SU-DHL-6 (cell line): ENCODE data around the gene CFAP410.

Experiments used
- H2AFZ ChIP-seq: fragments of 200-600 bp; sonication (generic); 2 replicates; pipeline ENCODE4 v1.6.1; 2014; ENCODE audit warnings: low read depth, mild to moderate bottlenecking, moderate library complexity, mixed read lengths, antibody characterized with exemption, low read length; ENCODE audit not compliant: severe bottlenecking
- H3F3A ChIP-seq: fragments of 200-600 bp; shearing (Covaris generic); 2 replicates; pipeline ENCODE4 v1.6.0; 2016; ENCODE audit warnings: antibody characterized with exemption, mild to moderate bottlenecking; ENCODE audit not compliant: insufficient read depth
- H3K27ac ChIP-seq: fragments of 200-600 bp; sonication (generic); 2 replicates; pipeline ENCODE4 v1.5.1; 2016; ENCODE audit warnings: low read depth, mild to moderate bottlenecking, low read length, moderate library complexity, mixed read lengths
- H3K27me3 ChIP-seq: fragments of 200-600 bp; sonication (generic), shearing (Covaris generic); 2 replicates; pipeline ENCODE4 v1.6.0; 2014; ENCODE audit warnings: mild to moderate bottlenecking, low read length
- H3K36me3 ChIP-seq: fragments of 200-600 bp; sonication (generic); 2 replicates; pipeline ENCODE4 v1.6.1; 2014; ENCODE audit warnings: mild to moderate bottlenecking, low read length, mixed read lengths
- H3K4me2 ChIP-seq: fragments of 300-600, 200-600 bp; shearing (Covaris generic), sonication (generic); 2 replicates; pipeline ENCODE4 v1.6.0; 2014; ENCODE audit warnings: low read length, low read depth, mild to moderate bottlenecking; ENCODE audit not compliant: poor library complexity, severe bottlenecking
- H3K4me3 ChIP-seq: fragments of 200-600 bp; sonication (generic); 2 replicates; pipeline ENCODE4 v1.5.1; 2014; ENCODE audit warnings: antibody characterized with exemption, low read length, mild to moderate bottlenecking, mixed read lengths; ENCODE audit not compliant: insufficient read depth, poor library complexity, severe bottlenecking
- H3K79me2 ChIP-seq: fragments of 200-600 bp; sonication (generic); 2 replicates; pipeline ENCODE4 v1.6.1; 2014; ENCODE audit warnings: mild to moderate bottlenecking, low read length, moderate library complexity; ENCODE audit not compliant: insufficient read depth
- H3K9ac ChIP-seq: fragments of 200-600 bp; sonication (generic); 2 replicates; pipeline ENCODE4 v1.7.0; 2014; ENCODE audit warnings: mild to moderate bottlenecking, low read length
- H3K9me2 ChIP-seq: fragments of 200-600 bp; sonication (generic); replicated peaks from 2 replicates; pipeline ENCODE4 v1.6.1; 2014; ENCODE audit warnings: low read length; ENCODE audit not compliant: insufficient read depth
- H3K9me3 ChIP-seq: fragments of 200-600 bp; sonication (generic); 2 replicates; pipeline ENCODE4 v1.6.1; 2014; ENCODE audit warnings: low read length, mixed read lengths; ENCODE audit not compliant: insufficient read depth
- H4K20me1 ChIP-seq: fragments of 200-600 bp; sonication (generic); 2 replicates; pipeline ENCODE4 v1.6.1; 2014; ENCODE audit warnings: low read depth, mild to moderate bottlenecking, antibody characterized with exemption, low read length, moderate library complexity, mixed read lengths
- CTCF ChIP-seq: fragments of 200-600 bp; sonication (generic); IDR thresholded peaks from one replicate; pipeline ENCODE4 v1.5.1; 2017; ENCODE audit warnings: antibody characterized with exemption, mild to moderate bottlenecking, low read length, moderate library complexity; ENCODE audit not compliant: insufficient read depth, poor library complexity, severe bottlenecking
- EZH2phosphoT487 ChIP-seq: fragments of 200-600 bp; sonication (generic), shearing (Covaris generic); conservative IDR thresholded peaks from 2 replicates; pipeline ENCODE4 v1.6.1; 2018; ENCODE audit warnings: mild to moderate bottlenecking, antibody characterized with exemption, low read length, moderate library complexity, mixed read lengths

CFAP410 gene

GRCh38 chr21:44310628-44311507 is 28.3 kb downstream of the CFAP410 start:
- Histone ChIP-seq H3K79me2 (no peaks in the 10 kb centered on the region), H3F3A (no peaks in the 10 kb centered on the region), H3K4me3 (no peak overlapping the region), H3K9me2 (no peaks in the 10 kb centered on the region), H3K36me3 (no peaks in the 10 kb centered on the region), H3K27me3 (no peaks in the 10 kb centered on the region), H3K9me3 (no peaks in the 10 kb centered on the region), H4K20me1 (no peaks in the 10 kb centered on the region), H3K9ac (no peak overlapping the region), H3K27ac (no peak overlapping the region), H3K4me2 (no peak overlapping the region), H2AFZ (no peak overlapping the region)
- TF ChIP-seq CTCF (no peak), EZH2phosphoT487 (no peak)

GRCh38 chr21:44306936-44307704 is 32.1 kb downstream of the CFAP410 start:
- Histone ChIP-seq H3K27me3 (no peaks in the 10 kb centered on the region), H3K9me3 (no peaks in the 10 kb centered on the region), H3K4me2 (no peak overlapping the region), H3K36me3 (no peaks in the 10 kb centered on the region), H3F3A (no peaks in the 10 kb centered on the region), H3K9me2 (no peaks in the 10 kb centered on the region), H4K20me1 (no peaks in the 10 kb centered on the region; the same call in 1 of the 2 replicates), H2AFZ (no peak overlapping the region), H3K79me2 (0 out of 2 replicates have a peak, but pooled peaks cover 12% of the 10 kb centered on the region), H3K4me3 (no peak overlapping the region), H3K27ac (no peak overlapping the region), H3K9ac (no peak overlapping the region)
- TF ChIP-seq CTCF (no peak), EZH2phosphoT487 (no peak)

- Histone ChIP-seq H3K4me3 (no peak overlapping the region), H3K9me3 (no peaks in the 10 kb centered on the region), H4K20me1 (no peaks in the 10 kb centered on the region; the same call in 1 of the 2 replicates), H3K79me2 (peaks cover 23% of the 10 kb centered on the region), H3K27ac (no peak overlapping the region), H3K9me2 (no peaks in the 10 kb centered on the region), H3K9ac (no peak overlapping the region), H2AFZ (no peak overlapping the region), H3F3A (no peaks in the 10 kb centered on the region), H3K4me2 (no peak overlapping the region), H3K27me3 (no peaks in the 10 kb centered on the region), H3K36me3 (no peaks in the 10 kb centered on the region)
- no peak for TF ChIP-seq EZH2phosphoT487
Observed at GRCh38 chr21:44305691-44306090, 33.5 kb downstream of the CFAP410 start.
